ENCODE data around the gene SLC39A7. TPM values are rescaled to one million over a fixed set of nuclear protein-coding genes. Genes with fewer than 3 reads are reported as not detected.
"Not testable (repeated sequence)": the region's sequence is repeated elsewhere in the genome, so short reads cannot be mapped to it uniquely, and the experiment has no call there.

SLC39A7 gene
- total RNA-seq, 4 donors from 2014 or later: 45.4 to 61.3 (median 58.1) TPM

DNA sequence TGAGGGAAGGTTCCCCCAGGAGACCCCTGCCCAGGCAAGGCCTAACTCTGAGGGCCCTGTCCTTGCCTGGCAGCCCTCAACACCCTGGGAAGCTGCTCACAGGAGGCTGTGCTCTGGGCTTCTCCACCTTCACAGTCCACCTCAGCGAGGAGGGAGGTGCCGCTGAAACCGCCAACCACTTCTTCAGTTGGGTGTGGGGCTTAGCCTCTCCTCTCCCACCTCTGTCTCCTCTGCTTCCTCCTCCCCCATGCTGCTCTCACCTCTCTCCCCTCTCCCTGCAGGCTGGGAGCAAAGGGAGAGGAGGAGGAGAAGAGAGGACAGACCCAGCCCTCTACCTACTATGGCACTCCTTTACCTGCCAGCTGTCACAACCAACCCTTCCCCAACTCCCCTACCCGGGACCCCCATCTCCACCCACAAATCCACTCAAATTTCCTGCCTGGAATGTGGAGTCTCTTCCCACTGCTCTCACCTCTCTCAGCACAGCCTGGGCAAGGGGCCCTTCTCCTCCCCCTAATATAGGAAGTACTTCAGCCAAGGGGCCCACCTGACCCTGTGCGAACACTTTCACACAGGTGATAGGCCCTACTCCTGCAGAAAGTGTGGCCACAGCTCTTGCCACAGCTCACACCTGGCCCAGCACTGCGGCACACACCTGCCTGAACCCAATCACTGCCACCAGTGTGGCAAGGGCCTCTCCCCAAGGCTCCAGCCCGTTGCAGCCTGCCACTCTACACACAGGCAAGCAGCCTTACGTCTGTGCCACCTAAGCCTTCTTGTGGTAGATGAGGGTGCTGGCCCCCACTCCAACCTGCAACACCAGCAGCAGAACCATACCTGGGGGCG lies 14.8 kb downstream of the SLC39A7 start:
- H3K36me3 ChIP-seq: peaks cover 0 to 19% (median 0%) of the 10 kb centered on the region in 3 donors
- peaks cover 0 to 21% (median 13%) of the 10 kb centered on the region in 4 donors for H3K4me1 ChIP-seq
- H3K27ac ChIP-seq: no peak overlapping the region
- TF ChIP-seq EP300 (IDR thresholded peaks at IDR 0.05) (no peak), POLR2A (IDR thresholded peaks at IDR 0.05) (no peak)
- TF ChIP-seq, protein P1, sequence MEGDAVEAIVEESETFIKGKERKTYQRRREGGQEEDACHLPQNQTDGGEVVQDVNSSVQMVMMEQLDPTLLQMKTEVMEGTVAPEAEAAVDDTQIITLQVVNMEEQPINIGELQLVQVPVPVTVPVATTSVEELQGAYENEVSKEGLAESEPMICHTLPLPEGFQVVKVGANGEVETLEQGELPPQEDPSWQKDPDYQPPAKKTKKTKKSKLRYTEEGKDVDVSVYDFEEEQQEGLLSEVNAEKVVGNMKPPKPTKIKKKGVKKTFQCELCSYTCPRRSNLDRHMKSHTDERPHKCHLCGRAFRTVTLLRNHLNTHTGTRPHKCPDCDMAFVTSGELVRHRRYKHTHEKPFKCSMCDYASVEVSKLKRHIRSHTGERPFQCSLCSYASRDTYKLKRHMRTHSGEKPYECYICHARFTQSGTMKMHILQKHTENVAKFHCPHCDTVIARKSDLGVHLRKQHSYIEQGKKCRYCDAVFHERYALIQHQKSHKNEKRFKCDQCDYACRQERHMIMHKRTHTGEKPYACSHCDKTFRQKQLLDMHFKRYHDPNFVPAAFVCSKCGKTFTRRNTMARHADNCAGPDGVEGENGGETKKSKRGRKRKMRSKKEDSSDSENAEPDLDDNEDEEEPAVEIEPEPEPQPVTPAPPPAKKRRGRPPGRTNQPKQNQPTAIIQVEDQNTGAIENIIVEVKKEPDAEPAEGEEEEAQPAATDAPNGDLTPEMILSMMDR (IDR thresholded peaks at IDR 0.05): no peak
- H3K9me3 ChIP-seq: no peaks in the 10 kb centered on the region
- no peak for DNase-seq (ENCODE audit: low spot score in 2 of 2)
- H3K27me3 ChIP-seq: peaks cover 0 to 26% of the 10 kb centered on the region in 2 donors
- 76 to 77% methylated on average over 9 of the region's 9 CpGs for WGBS, 2 donors
- no peak overlapping the region for H3K4me3 ChIP-seq

- H3K9me3 ChIP-seq: no peaks in the 10 kb centered on the region
- peaks cover 0 to 12% (median 0%) of the 10 kb centered on the region in 3 donors for H3K36me3 ChIP-seq
- WGBS, 2 donors: 86 to 87% methylated on average over 4 of the region's 4 CpGs
- H3K4me1 ChIP-seq: peaks cover 0 to 21% (median 13%) of the 10 kb centered on the region in 4 donors
- peaks cover 0 to 33% of the 10 kb centered on the region in 2 donors for H3K27me3 ChIP-seq
- no peak overlapping the region for H3K27ac ChIP-seq
- no peak for DNase-seq (ENCODE audit: low spot score in 2 of 2)
- TF ChIP-seq EP300 (IDR thresholded peaks at IDR 0.05) (no peak), POLR2A (IDR thresholded peaks at IDR 0.05) (no peak)
- TF ChIP-seq, protein P1 (IDR thresholded peaks at IDR 0.05): no peak
- no peak overlapping the region for H3K4me3 ChIP-seq
Observed at GRCh38 chr6:33216117-33216649, 15.5 kb downstream of the SLC39A7 start.

- H3K27me3 ChIP-seq: peaks cover 0 to 42% of the 10 kb centered on the region in 2 donors
- WGBS, 2 donors: 85 to 86% methylated on average over 6 of the region's 6 CpGs
- H3K36me3 ChIP-seq: peaks cover 0 to 1% (median 0%) of the 10 kb centered on the region in 3 donors
- peaks cover 0 to 19% (median 13%) of the 10 kb centered on the region in 4 donors for H3K4me1 ChIP-seq
- TF ChIP-seq, protein P1 (IDR thresholded peaks at IDR 0.05): no peak
- no peak for TF ChIP-seq POLR2A (IDR thresholded peaks at IDR 0.05)
- TF ChIP-seq EP300 (IDR thresholded peaks at IDR 0.05): no peak
- no peak overlapping the region for H3K27ac ChIP-seq
- no peak overlapping the region for H3K4me3 ChIP-seq
- no peaks in the 10 kb centered on the region for H3K9me3 ChIP-seq
- DNase-seq (ENCODE audit: low spot score in 2 of 2): no peak
Observed at GRCh38 chr6:33217246-33217645, 16.6 kb downstream of the SLC39A7 start.

DNA sequence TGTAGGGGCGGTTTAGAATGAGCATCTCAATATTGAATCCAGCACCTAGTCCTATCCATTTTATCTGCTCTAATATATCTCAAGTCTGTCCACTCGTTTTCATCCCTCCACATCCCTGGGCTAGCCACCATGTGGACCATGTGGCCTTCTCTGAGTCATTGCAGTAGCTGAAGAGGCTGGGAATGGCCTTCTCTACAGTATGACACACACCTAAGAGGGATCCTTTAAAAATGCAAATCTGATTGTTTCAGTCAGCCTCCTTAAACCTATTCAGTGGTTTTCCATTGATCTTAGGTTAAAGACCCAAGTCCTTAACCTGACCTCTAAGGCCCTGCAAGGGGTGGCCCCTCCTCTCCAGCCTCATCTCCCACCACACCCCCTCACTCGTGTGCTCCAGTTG lies 17.0 kb downstream of the SLC39A7 start:
- H3K36me3 ChIP-seq: no peaks in the 10 kb centered on the region
- no peak overlapping the region for H3K27ac ChIP-seq
- no peaks in the 10 kb centered on the region for H3K9me3 ChIP-seq
- 61 to 62% methylated on average over 3 of the region's 3 CpGs for WGBS, 2 donors
- TF ChIP-seq, protein P1 (IDR thresholded peaks at IDR 0.05): no peak
- no peak for TF ChIP-seq EP300 (IDR thresholded peaks at IDR 0.05)
- no peak for TF ChIP-seq POLR2A (IDR thresholded peaks at IDR 0.05)
- no peak for DNase-seq (ENCODE audit: low spot score in 2 of 2)
- peaks cover 0 to 15% (median 12%) of the 10 kb centered on the region in 4 donors for H3K4me1 ChIP-seq
- peaks cover 0 to 42% of the 10 kb centered on the region in 2 donors for H3K27me3 ChIP-seq
- no peak overlapping the region for H3K4me3 ChIP-seq

GRCh38 chr6:33226503-33227120 lies 25.9 kb downstream of the SLC39A7 start:
- not testable (repeated sequence) for H3K4me3 ChIP-seq; H3K27ac ChIP-seq; H3K36me3 ChIP-seq; DNase-seq (ENCODE audit: low spot score in 2 of 2); H3K9me3 ChIP-seq; H3K4me1 ChIP-seq
- 42 to 47% methylated on average over 14 of the region's 14 CpGs for WGBS, 2 donors
- H3K27me3 ChIP-seq: peaks cover 0 to 24% of the 10 kb centered on the region in 2 donors
